ENCODE results near the gene FABP7. TPM values are rescaled to one million over a fixed set of nuclear protein-coding genes. Genes with fewer than 3 reads are reported as not detected.
A peak's percentile ranks its signal among the peaks of the same experiment; 100 is the strongest.

Gene FABP7
- total and polyA plus RNA-seq, 2 of the 13 experiments (the other 11 are each of a cell fraction or from before 2014, with no cell fraction given) = not detected

- TF ChIP-seq ZBTB4 (CRISPR knock-in tag; IDR thresholded peaks at IDR 0.05; ENCODE audit: borderline replicate concordance) = no peak
- TF ChIP-seq TMF1 (CRISPR knock-in tag; IDR thresholded peaks at IDR 0.05; ENCODE audit: low read depth) = no peak; the same call in 1 of the 2 replicates
- peak; percentile 96 for TF ChIP-seq HNF4G (IDR thresholded peaks at IDR 0.05; ENCODE audit: borderline replicate concordance, low read depth, low read length)
- TF ChIP-seq HNF4G (CRISPR knock-in tag; IDR thresholded peaks at IDR 0.05; ENCODE audit: borderline replicate concordance, low read depth) = no peak; the same call in 1 of the 2 replicates
- no peak for TF ChIP-seq ZFP36 (IDR thresholded peaks at IDR 0.05; ENCODE audit: borderline replicate concordance, low read depth, low read length, partially characterized antibody)
- peak; percentile 55; the same call in 1 of the 2 replicates for TF ChIP-seq GABPB1 (CRISPR knock-in tag; IDR thresholded peaks at IDR 0.05)
- TF ChIP-seq CHCHD3 (CRISPR knock-in tag; IDR thresholded peaks at IDR 0.05) = no peak
- TF ChIP-seq CBFB (CRISPR knock-in tag; IDR thresholded peaks at IDR 0.05) = no peak; the same call in 1 of the 2 replicates
- no peak for TF ChIP-seq ZFYVE20 (CRISPR knock-in tag; IDR thresholded peaks at IDR 0.05; ENCODE audit: borderline replicate concordance, low read depth)
- TF ChIP-seq HDAC6 (IDR thresholded peaks at IDR 0.05; ENCODE audit: low read depth, low read length) = no peak
- TF ChIP-seq CBX5 (CRISPR knock-in tag; IDR thresholded peaks at IDR 0.05; ENCODE audit: borderline replicate concordance) = peak; percentile 20; the same call in 1 of the 2 replicates
- no peak for TF ChIP-seq U2AF2 (IDR thresholded peaks at IDR 0.05; ENCODE audit: low read depth, low read length)
- TF ChIP-seq DNMT3B (CRISPR knock-in tag; conservative IDR thresholded peaks at IDR 0.05) = no peak; the same call in none of the 2 replicates
- no peak for TF ChIP-seq CCDC6 (CRISPR knock-in tag; IDR thresholded peaks at IDR 0.05)
- TF ChIP-seq ZSCAN25 (CRISPR knock-in tag; IDR thresholded peaks at IDR 0.05) = no peak
- no peak for TF ChIP-seq PRDM15 (CRISPR knock-in tag; IDR thresholded peaks at IDR 0.05)
- TF ChIP-seq, protein P1, sequence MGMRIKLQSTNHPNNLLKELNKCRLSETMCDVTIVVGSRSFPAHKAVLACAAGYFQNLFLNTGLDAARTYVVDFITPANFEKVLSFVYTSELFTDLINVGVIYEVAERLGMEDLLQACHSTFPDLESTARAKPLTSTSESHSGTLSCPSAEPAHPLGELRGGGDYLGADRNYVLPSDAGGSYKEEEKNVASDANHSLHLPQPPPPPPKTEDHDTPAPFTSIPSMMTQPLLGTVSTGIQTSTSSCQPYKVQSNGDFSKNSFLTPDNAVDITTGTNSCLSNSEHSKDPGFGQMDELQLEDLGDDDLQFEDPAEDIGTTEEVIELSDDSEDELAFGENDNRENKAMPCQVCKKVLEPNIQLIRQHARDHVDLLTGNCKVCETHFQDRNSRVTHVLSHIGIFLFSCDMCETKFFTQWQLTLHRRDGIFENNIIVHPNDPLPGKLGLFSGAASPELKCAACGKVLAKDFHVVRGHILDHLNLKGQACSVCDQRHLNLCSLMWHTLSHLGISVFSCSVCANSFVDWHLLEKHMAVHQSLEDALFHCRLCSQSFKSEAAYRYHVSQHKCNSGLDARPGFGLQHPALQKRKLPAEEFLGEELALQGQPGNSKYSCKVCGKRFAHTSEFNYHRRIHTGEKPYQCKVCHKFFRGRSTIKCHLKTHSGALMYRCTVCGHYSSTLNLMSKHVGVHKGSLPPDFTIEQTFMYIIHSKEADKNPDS (CRISPR knock-in tag; IDR thresholded peaks at IDR 0.05) = no peak
- peak; percentile 66; the same call in 1 of the 2 replicates for TF ChIP-seq RXRA (CRISPR knock-in tag; IDR thresholded peaks at IDR 0.05)
- TF ChIP-seq BRCA1 (CRISPR knock-in tag; IDR thresholded peaks at IDR 0.05) = no peak; the same call in 1 of the 2 replicates
Observed at GRCh38 chr6:122790423-122791309, 11.2 kb downstream of the FABP7 start (continued).
